H1 (cell line): ENCODE results near the gene DYNLT2B.

ENCODE experiments used
- ATF3 ChIP-seq: IDR thresholded peaks from 2 replicates; pipeline ENCODE4 v1.6.1; 2011; ENCODE audit warnings: low read depth, mild to moderate bottlenecking, low read length; ENCODE audit not compliant: insufficient read depth
- BACH1 ChIP-seq: IDR thresholded peaks from 2 replicates; pipeline ENCODE4 v1.6.1; 2012; ENCODE audit warnings: low read length, improper control_type of control experiment
- EGR1 ChIP-seq: IDR thresholded peaks from 2 replicates; pipeline ENCODE4 v1.6.1; 2011; ENCODE audit warnings: low read depth, low read length, borderline replicate concordance
- EP300 ChIP-seq, 2 experiments: IDR thresholded peaks; 1 replicate in 1 of 2; 2 replicates in 1 of 2; pipeline ENCODE4 v1.6.1; 2011 to 2012; ENCODE audit warnings: low read depth in 2 of 2, low read length in 2 of 2, mild to moderate bottlenecking in 2 of 2, borderline replicate concordance in 1 of 2, inconsistent platforms in 1 of 2, moderate library complexity in 1 of 2
- EZH2 ChIP-seq: fragments of 200-600 bp; sonication (generic); IDR thresholded peaks from 2 replicates; pipeline ENCODE4 v1.7.1; 2012; ENCODE audit warnings: low read depth, mild to moderate bottlenecking, moderate library complexity, low read length, inconsistent platforms; ENCODE audit not compliant: severe bottlenecking
- HDAC6 ChIP-seq: IDR thresholded peaks from one replicate; pipeline ENCODE4 v1.7.1; 2012; ENCODE audit warnings: low read depth, mild to moderate bottlenecking, inconsistent platforms, low read length, moderate library complexity
- PHF8 ChIP-seq: fragments of 200-600 bp; sonication (generic); conservative IDR thresholded peaks from 2 replicates; pipeline ENCODE4 v1.7.1; 2012; ENCODE audit warnings: low read depth, mild to moderate bottlenecking, inconsistent platforms, low read length, moderate library complexity
- POLR2A ChIP-seq, 2 experiments: IDR thresholded peaks; 1 replicate in 1 of 2; 2 replicates in 1 of 2; pipeline ENCODE4 v1.6.1; 2011; ENCODE audit warnings: low read depth in 2 of 2, low read length in 2 of 2, mild to moderate bottlenecking in 2 of 2; ENCODE audit errors: control extremely low read depth in 1 of 2
- POU5F1 ChIP-seq: IDR thresholded peaks from 2 replicates; pipeline ENCODE4 v1.6.1; 2011; ENCODE audit warnings: low read depth, mild to moderate bottlenecking, low read length, moderate library complexity
- RBBP5 ChIP-seq: IDR thresholded peaks from 2 replicates; pipeline ENCODE4 v1.7.1; 2012; ENCODE audit warnings: low read depth, mild to moderate bottlenecking, inconsistent platforms, low read length, moderate library complexity, borderline replicate concordance
- RXRA ChIP-seq: IDR thresholded peaks from 2 replicates; pipeline ENCODE4 v1.6.1; 2011; ENCODE audit warnings: low read depth, mild to moderate bottlenecking, low read length, moderate library complexity; ENCODE audit not compliant: insufficient read depth
- TAF1 ChIP-seq: IDR thresholded peaks from 2 replicates; pipeline ENCODE4 v1.6.1; 2011; ENCODE audit warnings: mild to moderate bottlenecking, low read depth, low read length
- TEAD4 ChIP-seq: IDR thresholded peaks from 2 replicates; pipeline ENCODE4 v1.6.1; 2012; ENCODE audit warnings: low read depth, low read length, inconsistent platforms, mixed read lengths
- TF ChIP-seq, protein P1 (sequence below), 3 experiments: IDR thresholded peaks; 1 replicate in 2 of 3; 2 replicates in 1 of 3; pipeline versions ENCODE4 v1.5.1 to v1.6.1; 2011; ENCODE audit warnings: low read length in 3 of 3, mild to moderate bottlenecking in 3 of 3, inconsistent platforms in 2 of 3, low read depth in 1 of 3, moderate library complexity in 1 of 3; ENCODE audit not compliant: insufficient read depth in 1 of 3; ENCODE audit errors: control extremely low read depth in 1 of 3

- no peak for TF ChIP-seq RXRA
- TF ChIP-seq POLR2A (IDR thresholded peaks at IDR 0.05; ENCODE audit: control extremely low read depth in 1 of 2, low read depth in 2 of 2, low read length in 2 of 2): no peak
- TF ChIP-seq BACH1: no peak
- no peak for TF ChIP-seq RBBP5
- no peak for TF ChIP-seq EP300 (IDR thresholded peaks at IDR 0.05; ENCODE audit: borderline replicate concordance in 1 of 2, low read depth in 2 of 2, low read length in 2 of 2)
- TF ChIP-seq, protein P1, sequence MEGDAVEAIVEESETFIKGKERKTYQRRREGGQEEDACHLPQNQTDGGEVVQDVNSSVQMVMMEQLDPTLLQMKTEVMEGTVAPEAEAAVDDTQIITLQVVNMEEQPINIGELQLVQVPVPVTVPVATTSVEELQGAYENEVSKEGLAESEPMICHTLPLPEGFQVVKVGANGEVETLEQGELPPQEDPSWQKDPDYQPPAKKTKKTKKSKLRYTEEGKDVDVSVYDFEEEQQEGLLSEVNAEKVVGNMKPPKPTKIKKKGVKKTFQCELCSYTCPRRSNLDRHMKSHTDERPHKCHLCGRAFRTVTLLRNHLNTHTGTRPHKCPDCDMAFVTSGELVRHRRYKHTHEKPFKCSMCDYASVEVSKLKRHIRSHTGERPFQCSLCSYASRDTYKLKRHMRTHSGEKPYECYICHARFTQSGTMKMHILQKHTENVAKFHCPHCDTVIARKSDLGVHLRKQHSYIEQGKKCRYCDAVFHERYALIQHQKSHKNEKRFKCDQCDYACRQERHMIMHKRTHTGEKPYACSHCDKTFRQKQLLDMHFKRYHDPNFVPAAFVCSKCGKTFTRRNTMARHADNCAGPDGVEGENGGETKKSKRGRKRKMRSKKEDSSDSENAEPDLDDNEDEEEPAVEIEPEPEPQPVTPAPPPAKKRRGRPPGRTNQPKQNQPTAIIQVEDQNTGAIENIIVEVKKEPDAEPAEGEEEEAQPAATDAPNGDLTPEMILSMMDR (IDR thresholded peaks at IDR 0.05; ENCODE audit: control extremely low read depth in 1 of 3, insufficient read depth in 1 of 3, low read depth in 1 of 3, low read length in 3 of 3): no peak
- TF ChIP-seq EGR1: no peak
- no peak for TF ChIP-seq TEAD4
- no peak for TF ChIP-seq POU5F1
- TF ChIP-seq ATF3: no peak
- no peak for TF ChIP-seq PHF8
- TF ChIP-seq TAF1: no peak
- TF ChIP-seq HDAC6: no peak
- TF ChIP-seq EZH2: no peak
Observed at GRCh38 chr3:196327405-196327804, 9.4 kb upstream of the DYNLT2B start.
